Activated T-helper 2 cell treated with anti-CD3 and anti-CD28 coated beads, Interferon-gamma antibody, Interleukin-2, Interleukin-4, amounts not matched to agents 10 μg/mL and 5 μg/mL and 100 μg/mL, durations not matched to agents 14 hours and 24 hours and 36 hours (primary cell): Measurements from ENCODE around the gene TMPRSS4. TPM values are rescaled to one million over a fixed set of nuclear protein-coding genes. Genes with fewer than 3 reads are reported as not detected.
A peak's percentile ranks its signal among the peaks of the same experiment; 100 is the strongest.

Experiments used
- DNase-seq: peaks from one replicate; pipeline ENCODE4 v3.0.0; 2021; ENCODE audit warnings: low spot score
- H3K27ac Mint-ChIP-seq: one replicate; pipeline ENCODE4 v1.8.0; 2021; ENCODE audit warnings: mixed read lengths
- H3K27me3 Mint-ChIP-seq: one replicate; pipeline ENCODE4 v1.8.0; 2021; ENCODE audit warnings: low read depth, mixed read lengths
- H3K36me3 Mint-ChIP-seq: one replicate; pipeline ENCODE4 v1.8.0; 2021; ENCODE audit warnings: low read depth, mixed read lengths
- H3K4me1 Mint-ChIP-seq: one replicate; pipeline ENCODE4 v1.8.0; 2021; ENCODE audit warnings: low read depth, mixed read lengths
- H3K4me3 Mint-ChIP-seq: one replicate; pipeline ENCODE4 v1.8.0; 2021; ENCODE audit warnings: low read depth, mild to moderate bottlenecking, moderate library complexity, mixed read lengths
- H3K9me3 Mint-ChIP-seq: one replicate; pipeline ENCODE4 v1.8.0; 2021; ENCODE audit warnings: mixed read lengths
- intact Hi-C: fragments of 100-400 bp; cut with micrococcal nuclease; formaldehyde crosslinking; loops from one replicate; pipeline ENCODE4 v1.15.1; 2023
- total RNA-seq: library from RNA; stranded (reverse); gene quantifications from 2 replicates; pipeline ENCODE4 v1.2.3, GENCODE V29; 2022

TMPRSS4 gene
- total RNA-seq, 1 donor from 2014 or later = not detected

- no peaks in the 10 kb centered on the region for H3K9me3 Mint-ChIP-seq
- peak within 1 kb of the TSS; percentile 65 for H3K4me3 Mint-ChIP-seq
- no peaks in the 10 kb centered on the region for H3K36me3 Mint-ChIP-seq
- H3K27ac Mint-ChIP-seq = no peak within 1 kb of the TSS
- intact Hi-C loops = no loop called here
- peaks cover 6% of the 10 kb centered on the region for H3K4me1 Mint-ChIP-seq
- DNase-seq = no peak
- peaks cover 81% of the 10 kb centered on the region for H3K27me3 Mint-ChIP-seq
Observed at GRCh38 chr11:118152552-118153471, 75.9 kb downstream of the TMPRSS4 start, which contains the start of gene SCN4B. Gene SCN4B (minus strand): TSS chr11:118152823. CDS start chr11:118152673, 150 bp downstream.

GRCh38 chr11:118153516-118153915, 76.6 kb downstream of the TMPRSS4 start:
- Mint-ChIP-seq H3K4me3 (peak overlapping the region; percentile 65), H3K27me3 (peaks cover 81% of the 10 kb centered on the region), H3K27ac (no peak overlapping the region), H3K36me3 (no peaks in the 10 kb centered on the region), H3K4me1 (peaks cover 6% of the 10 kb centered on the region), H3K9me3 (no peaks in the 10 kb centered on the region)
- intact Hi-C loops = no loop called here
- no peak for DNase-seq

- peaks cover 6% of the 10 kb centered on the region for H3K4me1 Mint-ChIP-seq
- intact Hi-C loops = no loop called here
Observed at GRCh38 chr11:118153976-118154375, 77.1 kb downstream of the TMPRSS4 start.

GRCh38 chr11:118154641-118155040, 77.8 kb downstream of the TMPRSS4 start:
- peaks cover 6% of the 10 kb centered on the region for H3K4me1 Mint-ChIP-seq
- no peak for DNase-seq
- no peak overlapping the region for H3K27ac Mint-ChIP-seq
- no peak overlapping the region for H3K4me3 Mint-ChIP-seq
- H3K9me3 Mint-ChIP-seq = no peaks in the 10 kb centered on the region
- no peaks in the 10 kb centered on the region for H3K36me3 Mint-ChIP-seq
- H3K27me3 Mint-ChIP-seq = peaks cover 83% of the 10 kb centered on the region
- intact Hi-C loops = no loop called here

More at GRCh38 chr11:118153976-118154375, 77.1 kb downstream of the TMPRSS4 start:
- peaks cover 80% of the 10 kb centered on the region for H3K27me3 Mint-ChIP-seq
- H3K9me3 Mint-ChIP-seq = no peaks in the 10 kb centered on the region
- no peak overlapping the region for H3K27ac Mint-ChIP-seq
- H3K4me3 Mint-ChIP-seq = peak overlapping the region; percentile 65
- DNase-seq = no peak
- H3K36me3 Mint-ChIP-seq = no peaks in the 10 kb centered on the region

- Mint-ChIP-seq H3K9me3 (no peaks in the 10 kb centered on the region), H3K27me3 (peaks cover 73% of the 10 kb centered on the region), H3K4me1 (peaks cover 6% of the 10 kb centered on the region), H3K36me3 (no peaks in the 10 kb centered on the region), H3K27ac (no peak overlapping the region), H3K4me3 (no peak overlapping the region)
- DNase-seq = no peak
- intact Hi-C loops = no loop called here
Observed at GRCh38 chr11:118155776-118156530, 79.1 kb downstream of the TMPRSS4 start.

GRCh38 chr11:118156531-118157185, 79.8 kb downstream of the TMPRSS4 start:
- Mint-ChIP-seq H3K4me3 (no peak overlapping the region), H3K4me1 (peaks cover 6% of the 10 kb centered on the region), H3K27ac (no peak overlapping the region), H3K27me3 (peaks cover 67% of the 10 kb centered on the region), H3K36me3 (no peaks in the 10 kb centered on the region), H3K9me3 (no peaks in the 10 kb centered on the region)
- intact Hi-C loops = no loop called here
- DNase-seq = no peak

- Mint-ChIP-seq H3K4me3 (no peak overlapping the region), H3K36me3 (no peaks in the 10 kb centered on the region), H3K27me3 (peaks cover 67% of the 10 kb centered on the region), H3K9me3 (no peaks in the 10 kb centered on the region), H3K27ac (no peak overlapping the region), H3K4me1 (peaks cover 6% of the 10 kb centered on the region)
- no peak for DNase-seq
- intact Hi-C loops = no loop called here
Observed at GRCh38 chr11:118157186-118157895, 80.5 kb downstream of the TMPRSS4 start.

- intact Hi-C loops = no loop called here
- no peak for DNase-seq
- H3K4me1 Mint-ChIP-seq = peaks cover 2% of the 10 kb centered on the region
- no peaks in the 10 kb centered on the region for H3K36me3 Mint-ChIP-seq
- H3K9me3 Mint-ChIP-seq = no peaks in the 10 kb centered on the region
- no peak overlapping the region for H3K27ac Mint-ChIP-seq
- peaks cover 44% of the 10 kb centered on the region for H3K27me3 Mint-ChIP-seq
- no peak overlapping the region for H3K4me3 Mint-ChIP-seq
Observed at GRCh38 chr11:118161786-118162185, 84.9 kb downstream of the TMPRSS4 start.

GRCh38 chr11:118162846-118163245, 86.0 kb downstream of the TMPRSS4 start:
- Mint-ChIP-seq H3K27me3 (peaks cover 35% of the 10 kb centered on the region), H3K4me1 (no peaks in the 10 kb centered on the region), H3K4me3 (no peak overlapping the region), H3K36me3 (no peaks in the 10 kb centered on the region), H3K9me3 (no peaks in the 10 kb centered on the region), H3K27ac (no peak overlapping the region)
- intact Hi-C loops = no loop called here
- no peak for DNase-seq

GRCh38 chr11:118163494-118163893, 86.6 kb downstream of the TMPRSS4 start:
- intact Hi-C loops = no loop called here
- Mint-ChIP-seq H3K4me3 (no peak overlapping the region), H3K27me3 (peaks cover 30% of the 10 kb centered on the region), H3K27ac (no peak overlapping the region), H3K4me1 (no peaks in the 10 kb centered on the region), H3K36me3 (no peaks in the 10 kb centered on the region), H3K9me3 (no peaks in the 10 kb centered on the region)
- no peak for DNase-seq

- no peak overlapping the region for H3K4me3 Mint-ChIP-seq
- intact Hi-C loops = no loop called here
- H3K36me3 Mint-ChIP-seq = no peaks in the 10 kb centered on the region
- DNase-seq = no peak
- no peak overlapping the region for H3K27ac Mint-ChIP-seq
- no peaks in the 10 kb centered on the region for H3K4me1 Mint-ChIP-seq
- H3K27me3 Mint-ChIP-seq = peaks cover 29% of the 10 kb centered on the region
- no peaks in the 10 kb centered on the region for H3K9me3 Mint-ChIP-seq
Observed at GRCh38 chr11:118164885-118165284, 88.0 kb downstream of the TMPRSS4 start.

GRCh38 chr11:118166641-118167040, 89.8 kb downstream of the TMPRSS4 start:
- H3K4me1 Mint-ChIP-seq = no peaks in the 10 kb centered on the region
- DNase-seq = no peak
- no peaks in the 10 kb centered on the region for H3K36me3 Mint-ChIP-seq
- peaks cover 32% of the 10 kb centered on the region for H3K27me3 Mint-ChIP-seq
- intact Hi-C loops = no loop called here
- no peak overlapping the region for H3K27ac Mint-ChIP-seq
- H3K9me3 Mint-ChIP-seq = no peaks in the 10 kb centered on the region
- H3K4me3 Mint-ChIP-seq = no peak overlapping the region
